IPS-15b (cell line): ENCODE measurements around the gene LYRM9.
"Not testable (repeated sequence)": the region's sequence is repeated elsewhere in the genome, so short reads cannot be mapped to it uniquely, and the experiment has no call there.

Experiments used
- H3K27me3 ChIP-seq: one replicate; pipeline ENCODE4 v1.6.1; 2013; ENCODE audit warnings: low read length; ENCODE audit not compliant: control insufficient read depth, insufficient read depth
- H3K36me3 ChIP-seq: one replicate; pipeline ENCODE4 v1.6.1; 2013; ENCODE audit warnings: low read length; ENCODE audit not compliant: control insufficient read depth, insufficient read depth
- H3K4me1 ChIP-seq: one replicate; pipeline ENCODE4 v1.6.1; 2013; ENCODE audit warnings: mild to moderate bottlenecking, low read length; ENCODE audit not compliant: control insufficient read depth, insufficient read depth
- H3K4me3 ChIP-seq: one replicate; pipeline ENCODE4 v1.5.1; 2013; ENCODE audit warnings: low read depth, low read length
- H3K9ac ChIP-seq: one replicate; pipeline ENCODE4 v1.6.1; 2013; ENCODE audit warnings: low read depth, mild to moderate bottlenecking, low read length
- H3K9me3 ChIP-seq: one replicate; pipeline ENCODE4 v1.6.1; 2013; ENCODE audit warnings: mild to moderate bottlenecking, low read length; ENCODE audit not compliant: control insufficient read depth, insufficient read depth

LYRM9 gene

GRCh38 chr17:27846808-27847307 lies 46.3 kb downstream of the LYRM9 start:
- H3K4me1 ChIP-seq, H3K4me3 ChIP-seq, H3K9me3 ChIP-seq, H3K36me3 ChIP-seq, H3K27me3 ChIP-seq, H3K9ac ChIP-seq: not testable (repeated sequence)

GRCh38 chr17:27846042-27846655 lies 47.0 kb downstream of the LYRM9 start:
- Histone ChIP-seq H3K4me3 (no peak overlapping the region), H3K36me3 (no peaks in the 10 kb centered on the region), H3K4me1 (peaks cover 2% of the 10 kb centered on the region), H3K9ac (no peak overlapping the region), H3K9me3 (no peaks in the 10 kb centered on the region), H3K27me3 (no peaks in the 10 kb centered on the region)

- H3K27me3 ChIP-seq: no peaks in the 10 kb centered on the region
- no peak overlapping the region for H3K9ac ChIP-seq
- H3K4me3 ChIP-seq: no peak overlapping the region
- H3K9me3 ChIP-seq: no peaks in the 10 kb centered on the region
- peaks cover 2% of the 10 kb centered on the region for H3K4me1 ChIP-seq
- no peaks in the 10 kb centered on the region for H3K36me3 ChIP-seq
Measured at GRCh38 chr17:27845264-27846041, 47.7 kb downstream of the LYRM9 start.

GRCh38 chr17:27840688-27841087 lies 52.5 kb downstream of the LYRM9 start:
- no peaks in the 10 kb centered on the region for H3K27me3 ChIP-seq
- H3K4me1 ChIP-seq: no peaks in the 10 kb centered on the region
- H3K36me3 ChIP-seq: no peaks in the 10 kb centered on the region
- no peak overlapping the region for H3K4me3 ChIP-seq
- H3K9ac ChIP-seq: no peak overlapping the region
- no peaks in the 10 kb centered on the region for H3K9me3 ChIP-seq

GRCh38 chr17:27840406-27840678 lies 52.8 kb downstream of the LYRM9 start:
- not testable (repeated sequence) for H3K36me3 ChIP-seq

GRCh38 chr17:27839571-27840405 lies 53.4 kb downstream of the LYRM9 start:
- not testable (repeated sequence) for H3K36me3 ChIP-seq, H3K4me3 ChIP-seq, H3K9me3 ChIP-seq, H3K9ac ChIP-seq, H3K27me3 ChIP-seq, H3K4me1 ChIP-seq

More at GRCh38 chr17:27840406-27840678, 52.8 kb downstream of the LYRM9 start:
- not testable (repeated sequence) for H3K9me3 ChIP-seq, H3K27me3 ChIP-seq, H3K9ac ChIP-seq, H3K4me3 ChIP-seq, H3K4me1 ChIP-seq

GRCh38 chr17:27838607-27839006 lies 54.6 kb downstream of the LYRM9 start:
- H3K4me3 ChIP-seq, H3K27me3 ChIP-seq, H3K36me3 ChIP-seq, H3K9ac ChIP-seq, H3K4me1 ChIP-seq, H3K9me3 ChIP-seq: not testable (repeated sequence)

- not testable (repeated sequence) for H3K4me3 ChIP-seq, H3K27me3 ChIP-seq, H3K9ac ChIP-seq, H3K9me3 ChIP-seq, H3K36me3 ChIP-seq, H3K4me1 ChIP-seq
Measured at GRCh38 chr17:27837769-27838168, 55.4 kb downstream of the LYRM9 start.

- H3K4me3 ChIP-seq: no peak overlapping the region
- H3K36me3 ChIP-seq: no peaks in the 10 kb centered on the region
- H3K9ac ChIP-seq: no peak overlapping the region
- no peaks in the 10 kb centered on the region for H3K4me1 ChIP-seq
- H3K9me3 ChIP-seq: no peaks in the 10 kb centered on the region
- no peaks in the 10 kb centered on the region for H3K27me3 ChIP-seq
Measured at GRCh38 chr17:27836651-27837050, 56.5 kb downstream of the LYRM9 start.

- H3K9me3 ChIP-seq: no peaks in the 10 kb centered on the region
- no peaks in the 10 kb centered on the region for H3K27me3 ChIP-seq
- H3K36me3 ChIP-seq: no peaks in the 10 kb centered on the region
- H3K9ac ChIP-seq: no peak overlapping the region
- H3K4me3 ChIP-seq: no peak overlapping the region
- no peaks in the 10 kb centered on the region for H3K4me1 ChIP-seq
Measured at GRCh38 chr17:27834571-27834970, 58.6 kb downstream of the LYRM9 start.

GRCh38 chr17:27832831-27833230 lies 60.3 kb downstream of the LYRM9 start:
- Histone ChIP-seq H3K9ac (no peak overlapping the region), H3K9me3 (no peaks in the 10 kb centered on the region), H3K36me3 (no peaks in the 10 kb centered on the region), H3K4me1 (no peaks in the 10 kb centered on the region), H3K4me3 (no peak overlapping the region), H3K27me3 (no peaks in the 10 kb centered on the region)

- not testable (repeated sequence) for H3K9me3 ChIP-seq, H3K4me1 ChIP-seq, H3K9ac ChIP-seq, H3K36me3 ChIP-seq, H3K4me3 ChIP-seq, H3K27me3 ChIP-seq
Measured at GRCh38 chr17:27829888-27830287, 63.3 kb downstream of the LYRM9 start.
